ENCODE measurements around the gene PCDHB7.
"Not testable (repeated sequence)": the region's sequence is repeated elsewhere in the genome, so short reads cannot be mapped to it uniquely, and the experiment has no call there.

Gene PCDHB7

GRCh38 chr5:141180313-141180712, 7.9 kb downstream of the PCDHB7 start:
- no peak for DNase-seq (ENCODE audit: low read depth, low spot score)

- DNase-seq (ENCODE audit: low read depth, low spot score): no peak
Observed at GRCh38 chr5:141182248-141182647, 9.8 kb downstream of the PCDHB7 start, which contains the start of gene PCDHB16. PCDHB16 (plus strand) TSS chr5:141182387; CDS start chr5:141182560, 173 bp downstream.

DNA sequence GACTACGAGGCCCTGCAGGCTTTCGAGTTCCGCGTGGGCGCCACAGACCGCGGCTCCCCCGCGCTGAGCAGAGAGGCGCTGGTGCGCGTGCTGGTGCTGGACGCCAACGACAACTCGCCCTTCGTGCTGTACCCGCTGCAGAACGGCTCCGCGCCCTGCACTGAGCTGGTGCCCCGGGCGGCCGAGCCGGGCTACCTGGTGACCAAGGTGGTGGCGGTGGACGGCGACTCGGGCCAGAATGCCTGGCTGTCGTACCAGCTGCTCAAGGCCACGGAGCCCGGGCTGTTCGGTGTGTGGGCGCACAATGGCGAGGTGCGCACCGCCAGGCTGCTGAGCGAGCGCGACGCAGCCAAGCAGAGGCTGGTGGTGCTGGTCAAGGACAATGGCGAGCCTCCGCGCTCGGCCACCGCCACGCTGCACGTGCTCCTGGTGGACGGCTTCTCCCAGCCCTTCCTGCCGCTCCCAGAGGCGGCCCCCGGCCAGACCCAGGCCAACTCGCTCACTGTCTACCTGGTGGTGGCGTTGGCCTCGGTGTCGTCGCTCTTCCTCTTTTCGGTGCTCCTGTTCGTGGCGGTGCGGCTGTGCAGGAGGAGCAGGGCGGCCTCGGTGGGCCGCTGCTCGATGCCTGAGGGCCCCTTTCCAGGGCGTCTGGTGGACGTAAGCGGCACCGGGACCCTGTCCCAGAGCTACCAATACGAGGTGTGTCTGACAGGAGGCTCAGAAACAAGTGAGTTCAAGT, 11.8 kb downstream of the PCDHB7 start:
- DNase-seq (ENCODE audit: low read depth, low spot score): not testable (repeated sequence)

GRCh38 chr5:141186897-141187512, 14.6 kb downstream of the PCDHB7 start, which contains the start of gene PCDHB9:
PCDHB9 (plus strand) TSS chr5:141187161; CDS start chr5:141187319, 158 bp downstream.
- DNase-seq (ENCODE audit: low read depth, low spot score): no peak

DNA sequence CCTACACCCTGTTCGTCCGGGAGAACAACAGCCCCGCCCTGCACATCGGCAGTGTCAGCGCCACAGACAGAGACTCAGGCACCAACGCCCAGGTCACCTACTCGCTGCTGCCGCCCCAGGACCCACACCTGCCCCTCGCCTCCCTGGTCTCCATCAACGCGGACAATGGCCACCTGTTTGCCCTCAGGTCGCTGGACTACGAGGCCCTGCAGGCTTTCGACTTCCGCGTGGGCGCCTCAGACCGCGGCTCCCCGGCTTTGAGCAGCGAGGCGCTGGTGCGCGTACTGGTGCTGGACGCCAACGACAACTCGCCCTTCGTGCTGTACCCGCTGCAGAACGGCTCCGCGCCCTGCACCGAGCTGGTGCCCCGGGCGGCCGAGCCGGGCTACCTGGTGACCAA, 16.2 kb downstream of the PCDHB7 start:
- DNase-seq (ENCODE audit: low read depth, low spot score): not testable (repeated sequence)

DNA sequence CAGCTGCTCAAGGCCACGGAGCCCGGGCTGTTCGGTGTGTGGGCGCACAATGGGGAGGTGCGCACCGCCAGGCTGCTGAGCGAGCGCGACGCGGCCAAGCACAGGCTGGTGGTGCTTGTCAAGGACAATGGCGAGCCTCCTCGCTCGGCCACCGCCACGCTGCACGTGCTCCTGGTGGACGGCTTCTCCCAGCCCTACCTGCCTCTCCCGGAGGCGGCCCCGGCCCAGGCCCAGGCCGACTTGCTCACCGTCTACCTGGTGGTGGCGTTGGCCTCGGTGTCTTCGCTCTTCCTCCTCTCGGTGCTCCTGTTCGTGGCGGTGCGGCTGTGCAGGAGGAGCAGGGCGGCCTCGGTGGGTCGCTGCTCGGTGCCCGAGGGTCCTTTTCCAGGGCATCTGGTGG, 16.7 kb downstream of the PCDHB7 start:
- not testable (repeated sequence) for DNase-seq (ENCODE audit: low read depth, low spot score)

GRCh38 chr5:141192110-141192725, 19.8 kb downstream of the PCDHB7 start, which contains the start of gene PCDHB10:
PCDHB10 (plus strand) TSS chr5:141192353; CDS start chr5:141192553, 200 bp downstream.
- no peak for DNase-seq (ENCODE audit: low read depth, low spot score)

DNA sequence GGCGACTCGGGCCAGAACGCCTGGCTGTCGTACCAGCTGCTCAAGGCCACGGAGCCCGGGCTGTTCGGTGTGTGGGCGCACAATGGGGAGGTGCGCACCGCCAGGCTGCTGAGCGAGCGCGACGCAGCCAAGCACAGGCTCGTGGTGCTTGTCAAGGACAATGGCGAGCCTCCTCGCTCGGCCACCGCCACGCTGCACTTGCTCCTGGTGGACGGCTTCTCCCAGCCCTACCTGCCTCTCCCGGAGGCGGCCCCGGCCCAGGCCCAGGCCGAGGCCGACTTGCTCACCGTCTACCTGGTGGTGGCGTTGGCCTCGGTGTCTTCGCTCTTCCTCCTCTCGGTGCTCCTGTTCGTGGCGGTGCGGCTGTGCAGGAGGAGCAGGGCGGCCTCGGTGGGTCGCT, 21.9 kb downstream of the PCDHB7 start:
- DNase-seq (ENCODE audit: low read depth, low spot score): not testable (repeated sequence)

DNA sequence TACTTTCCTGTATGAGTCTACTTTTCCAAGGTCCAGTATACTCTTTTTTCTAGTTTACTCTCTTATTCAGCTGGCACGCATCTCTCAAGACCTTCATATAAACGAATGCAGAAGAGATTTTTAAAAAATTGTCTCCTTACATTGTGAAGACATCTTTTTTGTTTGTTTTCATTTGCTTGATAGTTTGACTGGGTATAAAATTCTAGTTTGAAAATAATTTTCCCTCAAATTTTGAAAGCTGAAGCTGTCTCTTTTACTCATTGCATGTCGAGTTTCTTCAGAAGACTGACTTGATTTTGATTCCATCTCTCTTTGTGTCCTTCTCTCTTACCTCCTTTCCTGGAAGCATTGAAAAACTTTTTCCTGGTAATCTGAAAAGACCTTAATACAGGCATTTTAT, 23.9 kb downstream of the PCDHB7 start:
- no peak for DNase-seq (ENCODE audit: low read depth, low spot score)

- no peak for DNase-seq (ENCODE audit: low read depth, low spot score)
Observed at GRCh38 chr5:141199359-141200235, 27.2 kb downstream of the PCDHB7 start, which contains the start of gene PCDHB11. PCDHB11 (plus strand) TSS chr5:141199627; CDS start chr5:141199775, 148 bp downstream.

- not testable (repeated sequence) for DNase-seq (ENCODE audit: low read depth, low spot score)
Observed at GRCh38 chr5:141201126-141201525, 28.7 kb downstream of the PCDHB7 start.

DNA sequence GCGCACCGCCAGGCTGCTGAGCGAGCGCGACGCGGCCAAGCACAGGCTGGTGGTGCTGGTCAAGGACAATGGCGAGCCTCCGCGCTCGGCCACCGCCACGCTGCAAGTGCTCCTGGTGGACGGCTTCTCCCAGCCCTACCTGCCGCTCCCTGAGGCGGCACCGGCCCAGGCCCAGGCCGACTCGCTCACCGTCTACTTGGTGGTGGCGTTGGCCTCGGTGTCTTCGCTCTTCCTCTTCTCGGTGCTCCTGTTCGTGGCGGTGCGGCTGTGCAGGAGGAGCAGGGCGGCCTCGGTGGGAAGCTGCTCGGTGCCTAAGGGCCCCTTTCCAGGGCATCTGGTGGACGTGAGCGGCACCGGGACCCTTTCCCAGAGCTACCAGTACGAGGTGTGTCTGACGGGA, 29.2 kb downstream of the PCDHB7 start:
- DNase-seq (ENCODE audit: low read depth, low spot score): not testable (repeated sequence)

- DNase-seq (ENCODE audit: low read depth, low spot score): no peak
Observed at GRCh38 chr5:141208478-141208877, 36.0 kb downstream of the PCDHB7 start, which contains the start of gene PCDHB12. PCDHB12 (plus strand) TSS chr5:141208719; CDS start chr5:141208908, 189 bp downstream.

DNA sequence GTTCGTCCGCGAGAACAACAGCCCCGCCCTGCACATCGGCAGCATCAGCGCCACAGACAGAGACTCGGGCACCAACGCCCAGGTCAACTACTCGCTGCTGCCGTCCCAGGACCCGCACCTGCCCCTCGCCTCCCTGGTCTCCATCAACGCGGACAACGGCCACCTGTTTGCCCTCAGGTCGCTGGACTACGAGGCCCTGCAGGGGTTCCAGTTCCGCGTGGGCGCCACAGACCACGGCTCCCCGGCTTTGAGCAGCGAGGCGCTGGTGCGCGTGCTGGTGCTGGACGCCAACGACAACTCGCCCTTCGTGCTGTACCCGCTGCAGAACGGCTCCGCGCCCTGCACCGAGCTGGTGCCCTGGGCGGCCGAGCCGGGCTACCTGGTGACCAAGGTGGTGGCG, 37.8 kb downstream of the PCDHB7 start:
- not testable (repeated sequence) for DNase-seq (ENCODE audit: low read depth, low spot score)

GRCh38 chr5:141210849-141211248, 38.4 kb downstream of the PCDHB7 start:
- not testable (repeated sequence) for DNase-seq (ENCODE audit: low read depth, low spot score)

- not testable (repeated sequence) for DNase-seq (ENCODE audit: low read depth, low spot score)
Observed at GRCh38 chr5:141213656-141214339, 41.4 kb downstream of the PCDHB7 start, which contains the start of gene PCDHB13. PCDHB13 (plus strand) TSS chr5:141213919; CDS start chr5:141214124, 205 bp downstream.

DNA sequence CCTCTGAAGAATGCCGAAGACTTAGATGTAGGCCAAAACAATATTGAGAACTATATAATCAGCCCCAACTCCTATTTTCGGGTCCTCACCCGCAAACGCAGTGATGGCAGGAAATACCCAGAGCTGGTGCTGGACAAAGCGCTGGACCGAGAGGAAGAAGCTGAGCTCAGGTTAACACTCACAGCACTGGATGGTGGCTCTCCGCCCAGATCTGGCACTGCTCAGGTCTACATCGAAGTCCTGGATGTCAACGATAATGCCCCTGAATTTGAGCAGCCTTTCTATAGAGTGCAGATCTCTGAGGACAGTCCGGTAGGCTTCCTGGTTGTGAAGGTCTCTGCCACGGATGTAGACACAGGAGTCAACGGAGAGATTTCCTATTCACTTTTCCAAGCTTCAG, 42.1 kb downstream of the PCDHB7 start:
- not testable (repeated sequence) for DNase-seq (ENCODE audit: low read depth, low spot score)

DNA sequence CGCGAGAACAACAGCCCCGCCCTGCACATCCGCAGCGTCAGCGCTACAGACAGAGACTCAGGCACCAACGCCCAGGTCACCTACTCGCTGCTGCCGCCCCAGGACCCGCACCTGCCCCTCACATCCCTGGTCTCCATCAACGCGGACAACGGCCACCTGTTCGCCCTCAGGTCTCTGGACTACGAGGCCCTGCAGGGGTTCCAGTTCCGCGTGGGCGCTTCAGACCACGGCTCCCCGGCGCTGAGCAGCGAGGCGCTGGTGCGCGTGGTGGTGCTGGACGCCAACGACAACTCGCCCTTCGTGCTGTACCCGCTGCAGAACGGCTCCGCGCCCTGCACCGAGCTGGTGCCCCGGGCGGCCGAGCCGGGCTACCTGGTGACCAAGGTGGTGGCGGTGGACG, 43.1 kb downstream of the PCDHB7 start:
- DNase-seq (ENCODE audit: low read depth, low spot score): not testable (repeated sequence)

- not testable (repeated sequence) for DNase-seq (ENCODE audit: low read depth, low spot score)
Observed at GRCh38 chr5:141216035-141216434, 43.6 kb downstream of the PCDHB7 start.

DNA sequence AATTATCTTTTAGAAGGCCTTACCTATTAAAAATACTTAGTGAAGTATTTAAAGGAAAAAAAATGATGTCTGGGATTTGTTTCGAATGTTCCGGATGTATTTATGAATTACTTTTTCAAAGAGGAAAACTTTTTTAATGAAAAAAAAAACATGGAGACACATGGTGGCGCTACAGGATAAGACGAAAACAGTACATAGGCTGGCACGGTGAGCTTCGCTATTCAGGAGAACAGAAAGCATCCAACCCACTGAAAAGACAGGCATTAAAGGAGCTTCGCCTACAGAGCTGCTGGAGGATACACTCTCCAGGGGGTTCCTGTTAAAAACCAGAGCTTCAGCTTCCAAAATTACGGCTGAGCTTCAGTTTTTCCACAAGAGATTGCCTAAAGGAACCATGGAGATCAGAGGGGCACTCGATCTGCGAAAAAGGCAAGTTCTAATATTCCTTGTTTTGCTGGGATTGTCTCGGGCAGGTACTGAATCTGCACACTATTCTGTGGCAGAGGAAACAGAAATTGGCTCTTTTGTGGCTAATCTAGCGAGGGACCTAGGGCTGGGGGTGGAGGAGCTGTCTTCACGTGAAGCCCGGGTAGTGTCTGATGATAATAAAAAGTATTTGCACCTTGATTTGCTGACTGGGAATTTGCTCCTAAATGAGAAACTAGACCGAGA, 50.8 kb downstream of the PCDHB7 start, which contains the start of gene PCDHB14:
Gene PCDHB14, plus strand, starts transcription at position 232 of the 672 bp plus-strand sequence. Its CDS starts 163 bp downstream, at position 395.
- no peak for DNase-seq (ENCODE audit: low read depth, low spot score)

Data from activated naive CD8-positive, alpha-beta T cell treated with anti-CD3 and anti-CD28 coated beads, Interleukin-2, amount 50 U/mL, for 16 hours (primary cell).